ENCODE measurements around the gene NRARP. TPM values are rescaled to one million over a fixed set of nuclear protein-coding genes. Genes with fewer than 3 reads are reported as not detected.

The NRARP gene
- total RNA-seq, 1 experiment from 2014 or later, result 3.5 TPM

DNA sequence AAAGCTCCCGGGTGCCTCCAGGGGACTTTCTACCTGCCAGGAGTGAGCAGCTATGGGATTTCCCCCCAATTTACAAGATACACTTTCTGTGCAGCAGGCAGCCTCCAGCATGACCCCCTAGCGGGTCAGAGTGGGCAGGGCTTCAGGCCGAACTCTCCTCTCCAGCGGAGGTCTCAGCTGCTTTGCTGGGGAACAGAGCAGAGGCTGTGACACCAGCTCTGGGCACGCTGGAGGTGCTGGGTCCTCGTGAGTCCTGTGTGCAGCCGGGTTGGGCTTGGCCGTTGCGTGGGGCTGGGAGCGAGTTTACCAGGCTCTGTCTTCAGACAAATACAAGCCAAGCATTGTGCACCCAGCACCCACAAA, 2.9 kb downstream of the NRARP start:
- no peak for DNase-seq (ENCODE audit: low read depth)

DNA sequence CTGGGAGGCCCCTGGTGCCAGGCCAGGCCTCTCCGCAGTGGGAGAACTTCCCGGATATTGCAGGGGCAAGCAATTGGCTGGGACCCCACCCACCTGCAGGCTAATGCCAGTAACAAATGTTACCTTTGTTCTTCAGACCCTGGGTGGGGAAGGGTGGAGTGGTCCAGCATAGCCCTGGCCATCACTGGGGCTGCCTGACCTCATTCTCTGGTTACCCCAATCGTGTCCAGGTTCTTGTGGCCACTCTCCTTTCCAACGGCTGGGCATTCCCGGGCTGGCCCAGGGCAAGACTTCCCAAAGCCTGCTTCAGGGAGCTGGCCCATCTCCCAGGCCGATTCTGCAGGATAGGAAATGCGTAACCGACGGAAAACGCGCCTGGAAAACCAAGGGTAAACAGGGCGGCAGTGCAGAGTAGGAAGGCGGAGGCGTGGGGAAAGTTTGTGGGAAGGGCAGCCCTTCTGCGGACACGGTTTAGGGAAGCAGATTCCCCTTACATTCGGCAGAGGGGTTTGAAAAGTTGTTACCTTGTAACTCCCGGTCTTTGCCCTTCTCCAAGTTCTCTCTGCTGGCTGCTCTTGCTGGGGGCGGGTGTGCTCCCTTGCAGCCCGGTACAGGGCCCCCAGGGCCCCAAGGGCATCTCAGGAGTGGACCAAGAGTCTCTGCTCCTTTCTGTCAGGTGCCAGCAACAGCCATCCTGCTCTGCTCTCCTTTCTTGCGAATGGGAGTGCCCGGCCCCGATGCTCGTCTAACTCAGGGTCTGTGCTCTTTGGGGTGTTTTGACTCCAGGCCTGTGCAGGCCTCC, 3.5 kb downstream of the NRARP start:
- DNase-seq (ENCODE audit: low read depth), result peak; percentile 79

DNA sequence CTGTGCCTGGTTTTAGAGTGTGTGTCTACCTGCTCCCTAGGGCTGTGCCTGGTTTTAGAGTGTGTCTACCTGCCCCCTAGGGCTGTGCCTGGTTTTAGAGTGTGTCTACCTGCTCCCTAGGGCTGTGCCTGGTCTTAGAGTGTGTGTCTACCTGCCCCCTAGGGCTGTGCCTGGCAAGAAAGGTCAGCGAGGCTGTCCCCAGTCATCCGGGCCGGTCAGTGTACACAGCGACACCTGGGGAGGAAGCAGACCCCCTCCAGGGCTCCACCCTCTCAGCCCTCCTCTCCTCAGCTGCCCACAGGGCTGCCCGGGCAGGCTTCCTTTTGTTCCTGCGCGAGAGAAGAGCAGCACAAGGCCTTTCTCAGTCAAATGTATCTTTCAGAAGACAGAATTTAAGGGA, 4.1 kb downstream of the NRARP start:
- no peak for DNase-seq (ENCODE audit: low read depth)

DNA sequence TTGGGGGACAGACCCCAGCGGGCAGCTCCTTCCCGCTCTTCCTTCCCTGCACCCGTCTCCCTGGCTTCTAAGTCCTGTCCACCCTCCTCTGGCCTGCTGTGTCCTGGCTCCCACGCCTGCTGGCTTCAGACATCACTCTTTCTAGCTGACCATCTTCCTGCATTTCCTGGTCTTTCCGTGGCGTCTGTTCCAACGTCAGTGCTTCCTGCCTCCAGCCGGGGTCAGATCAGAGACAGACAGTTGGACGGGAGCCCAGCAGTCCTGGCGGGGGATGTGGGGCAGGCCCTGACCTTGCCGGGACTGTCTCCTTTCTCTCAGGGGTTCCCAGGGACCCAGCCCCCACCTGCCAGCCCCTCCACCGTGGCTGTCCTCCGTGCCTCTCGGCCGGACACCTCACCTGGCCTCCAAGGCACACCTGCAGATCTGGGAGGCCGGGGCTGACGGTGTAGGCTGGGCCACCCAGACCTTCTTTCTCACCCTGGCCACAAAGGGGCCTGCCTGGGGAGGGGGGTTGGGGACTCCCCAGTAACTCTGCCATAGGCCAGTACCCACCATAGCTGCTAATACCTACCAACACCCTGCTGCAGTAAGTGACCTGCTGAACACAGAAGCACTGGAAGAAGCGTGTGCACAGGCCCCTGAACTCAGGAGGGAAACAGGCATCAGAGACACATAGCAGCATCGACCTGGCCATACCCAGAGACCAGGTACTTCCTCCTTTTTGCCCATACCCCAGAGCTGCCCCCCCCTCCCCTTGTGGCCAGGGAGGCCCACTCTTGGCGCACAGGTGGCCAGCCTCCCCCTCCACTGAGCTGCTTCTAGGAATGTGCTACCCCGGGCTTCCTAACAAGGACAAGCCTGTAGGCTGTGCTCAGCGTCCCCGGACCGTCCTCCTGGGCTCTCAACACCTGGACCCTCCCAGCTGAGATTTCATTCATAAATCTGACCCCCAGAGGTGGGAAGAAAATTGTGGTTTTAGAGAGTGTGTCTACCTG, 5.1 kb downstream of the NRARP start:
- no peak for DNase-seq (ENCODE audit: low read depth)

DNA sequence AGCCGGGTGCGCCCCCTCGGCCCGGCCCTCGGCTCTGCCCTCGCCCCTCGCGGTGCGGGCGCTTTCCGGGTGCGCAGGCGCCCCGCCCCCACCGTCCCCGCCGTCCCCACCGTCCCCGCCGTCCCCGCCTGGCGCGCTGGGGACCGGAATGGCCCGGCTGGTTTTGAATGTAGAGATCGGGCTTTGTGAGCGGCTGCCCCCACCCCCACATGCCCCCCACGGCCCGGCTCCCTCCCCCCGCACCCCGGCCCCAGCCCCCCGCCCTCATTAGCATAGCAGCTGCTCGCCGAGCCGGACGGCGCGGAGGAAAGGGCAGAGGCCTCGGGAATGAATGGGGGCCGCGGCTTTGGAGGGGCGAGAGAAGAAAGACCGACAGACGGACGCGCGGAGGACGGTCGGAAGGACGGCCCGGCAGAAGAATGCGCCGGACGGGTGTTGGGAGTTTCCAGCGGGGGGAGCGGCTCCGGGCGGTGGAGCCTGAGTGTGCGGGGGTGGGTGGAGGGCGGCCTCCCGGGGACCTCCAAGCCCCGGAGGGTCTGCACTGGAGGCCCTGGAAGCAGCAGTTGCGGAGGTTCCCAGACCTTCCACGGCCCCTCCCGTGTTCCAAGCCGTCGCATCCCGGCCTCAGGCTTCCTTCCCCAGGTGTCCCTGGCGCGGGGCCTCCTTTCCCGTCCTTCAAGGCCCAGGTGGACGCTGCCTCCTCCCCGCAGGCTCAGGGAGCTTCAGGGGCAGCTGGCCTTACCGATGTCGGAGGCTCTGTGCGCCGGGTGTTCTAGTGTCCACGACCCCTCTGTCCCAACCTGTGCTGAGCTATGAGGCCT, 6.0 kb downstream of the NRARP start:
- DNase-seq (ENCODE audit: low read depth), result no peak

DNA sequence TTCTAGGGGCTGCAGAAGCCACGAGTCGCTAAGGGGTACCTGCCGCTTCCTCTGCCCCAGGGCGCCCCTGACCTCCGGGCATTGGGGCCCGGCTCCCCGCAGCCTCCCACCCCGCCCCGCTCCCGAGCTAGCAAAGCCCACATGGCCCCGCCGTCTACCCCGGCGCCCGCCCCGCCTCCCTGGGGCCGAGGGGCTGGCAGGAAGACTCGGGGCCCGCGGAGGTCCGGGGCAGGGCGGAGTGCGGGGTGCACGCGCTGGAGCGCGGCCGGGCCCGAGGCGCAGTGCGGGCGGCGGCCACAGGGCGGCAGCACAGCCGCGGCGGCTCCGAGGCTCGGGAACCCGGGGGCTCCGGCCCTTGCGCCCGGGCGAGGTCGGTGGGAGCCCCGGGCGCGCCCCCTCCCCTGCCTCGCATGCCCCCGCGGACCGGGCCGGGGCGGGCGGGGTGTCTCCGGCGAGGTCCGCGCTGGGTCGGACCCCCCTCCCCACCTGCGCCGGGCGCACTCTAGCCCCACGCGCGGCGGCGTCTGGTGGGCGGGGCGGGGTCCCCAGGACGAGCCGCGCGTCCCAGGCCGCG, 6.7 kb downstream of the NRARP start:
- peak; percentile 70 for DNase-seq (ENCODE audit: low read depth)

DNA sequence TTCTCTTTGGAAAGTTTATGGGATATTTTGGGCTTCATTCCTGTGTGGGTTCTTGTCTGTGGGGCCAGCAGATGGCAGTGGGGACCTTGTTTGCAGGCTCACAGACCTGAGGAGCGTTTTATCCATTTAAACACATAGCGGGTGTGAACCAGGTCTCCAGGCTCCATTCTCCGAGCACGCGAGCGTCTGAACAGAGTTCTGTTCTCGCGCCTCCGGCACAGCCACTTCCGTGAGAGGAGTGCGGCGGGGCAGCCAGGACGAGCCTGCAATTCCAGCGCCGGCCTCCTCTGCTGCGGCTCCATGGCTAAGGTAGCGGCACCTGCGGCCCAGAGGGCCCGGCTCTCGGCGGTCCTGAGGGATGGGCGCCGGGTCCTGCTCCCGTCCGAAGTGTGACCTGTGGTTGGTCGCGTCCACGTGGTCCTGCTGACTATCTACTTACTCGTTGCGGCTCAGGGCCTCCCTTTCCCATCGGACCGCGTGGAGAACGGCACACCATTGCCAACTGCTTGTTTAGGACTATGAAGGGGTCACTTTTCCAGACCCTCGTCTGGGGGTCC, 7.3 kb downstream of the NRARP start:
- no peak for DNase-seq (ENCODE audit: low read depth)

DNA sequence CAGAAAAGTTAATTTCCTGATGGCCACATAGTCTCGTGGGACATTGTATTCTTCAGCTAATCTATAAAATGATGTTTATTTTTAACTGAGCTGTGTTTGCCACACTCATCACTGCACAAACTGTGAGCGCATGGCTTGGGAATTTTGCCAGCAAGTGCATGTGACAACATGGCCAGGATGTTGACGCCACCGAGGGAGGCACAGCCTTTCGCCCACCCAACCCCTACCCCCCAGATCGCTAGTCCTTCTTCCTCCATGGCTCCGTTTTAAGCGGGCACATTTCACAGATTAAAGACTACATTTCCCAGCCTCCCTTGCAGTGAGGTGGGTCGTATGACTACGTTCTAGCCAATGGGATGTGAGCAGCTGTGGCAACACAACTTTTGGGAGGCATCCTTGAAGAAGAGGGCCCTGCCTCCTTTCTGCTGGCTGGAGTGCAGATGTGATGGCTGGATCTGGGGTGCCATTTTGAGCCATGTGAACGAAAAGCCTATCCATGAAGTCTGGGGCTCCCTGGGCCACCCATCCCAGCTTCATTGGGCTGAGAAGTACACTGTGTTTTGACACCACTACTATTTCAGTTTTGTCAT, 7.9 kb downstream of the NRARP start:
- peak; percentile 71 for DNase-seq (ENCODE audit: low read depth)

DNA sequence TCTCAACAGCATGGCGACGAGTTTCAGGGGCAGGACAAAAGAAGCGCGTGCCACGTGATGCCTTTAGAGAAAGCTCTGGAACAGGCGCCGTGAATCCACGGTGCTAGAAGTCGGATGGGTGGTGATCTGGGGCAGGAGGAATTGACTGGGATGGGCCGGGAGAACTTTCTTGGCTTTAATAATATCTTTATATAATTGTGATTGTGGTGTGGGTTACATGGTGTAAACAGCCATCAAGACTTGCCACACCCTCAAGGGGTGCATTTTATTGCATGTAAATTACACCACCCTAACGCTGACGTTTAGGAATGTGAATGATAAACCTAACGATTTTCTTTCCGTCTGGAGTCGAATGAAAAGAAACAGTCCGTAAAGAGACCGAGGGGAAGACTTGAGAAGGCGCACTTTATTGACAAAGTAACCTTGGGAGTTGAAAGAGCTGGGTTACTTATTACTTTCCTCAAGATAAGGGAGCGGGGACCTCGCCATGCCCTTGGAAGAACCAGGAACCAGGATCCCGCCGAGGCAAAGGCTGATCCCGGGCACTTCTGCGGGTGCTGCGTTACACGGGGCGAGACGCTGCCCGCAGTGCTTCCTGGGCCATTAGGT, 8.5 kb downstream of the NRARP start:
- DNase-seq (ENCODE audit: low read depth), result no peak

DNA sequence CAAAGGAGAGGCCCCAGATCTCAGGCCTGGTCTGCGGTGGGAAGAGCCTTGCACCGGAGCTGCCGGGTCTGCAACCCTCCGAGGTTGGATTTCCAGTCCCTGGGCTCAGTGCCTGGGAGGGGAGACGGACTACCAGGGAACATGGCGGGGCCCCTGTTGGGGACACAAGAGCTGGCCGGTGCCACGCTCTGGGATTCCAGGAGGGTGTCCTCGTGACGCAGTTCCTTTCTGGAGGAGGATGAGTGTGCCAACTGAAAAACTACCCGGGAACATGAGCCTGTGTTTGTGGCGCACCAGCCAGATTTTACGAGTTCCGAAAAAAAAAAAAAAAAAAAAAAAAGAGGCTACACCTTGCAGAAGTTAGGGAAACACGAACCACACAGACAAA, 9.0 kb downstream of the NRARP start:
- DNase-seq (ENCODE audit: low read depth), result no peak

DNA sequence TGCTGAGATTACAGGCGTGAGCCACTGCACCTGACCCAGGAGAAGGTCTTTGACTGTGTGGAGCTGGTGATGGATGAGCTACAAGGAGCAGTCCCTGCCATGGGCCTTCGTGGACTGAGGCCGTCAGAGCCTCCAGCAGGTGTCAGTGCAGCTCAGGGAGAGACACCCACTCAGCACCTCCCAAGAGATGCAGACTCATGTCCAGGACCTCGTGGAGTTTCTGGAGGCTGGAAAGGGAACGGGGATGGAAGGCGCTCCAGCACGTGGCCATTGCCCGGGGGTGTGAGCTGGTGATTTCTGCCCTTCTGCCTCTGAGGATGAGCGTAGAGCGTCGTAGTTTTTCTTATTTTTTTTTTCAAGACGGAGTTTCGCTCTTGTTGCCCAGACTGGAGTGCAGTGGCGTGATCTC, 15.1 kb downstream of the NRARP start:
- peak; percentile 83 for DNase-seq (ENCODE audit: low read depth)

DNA sequence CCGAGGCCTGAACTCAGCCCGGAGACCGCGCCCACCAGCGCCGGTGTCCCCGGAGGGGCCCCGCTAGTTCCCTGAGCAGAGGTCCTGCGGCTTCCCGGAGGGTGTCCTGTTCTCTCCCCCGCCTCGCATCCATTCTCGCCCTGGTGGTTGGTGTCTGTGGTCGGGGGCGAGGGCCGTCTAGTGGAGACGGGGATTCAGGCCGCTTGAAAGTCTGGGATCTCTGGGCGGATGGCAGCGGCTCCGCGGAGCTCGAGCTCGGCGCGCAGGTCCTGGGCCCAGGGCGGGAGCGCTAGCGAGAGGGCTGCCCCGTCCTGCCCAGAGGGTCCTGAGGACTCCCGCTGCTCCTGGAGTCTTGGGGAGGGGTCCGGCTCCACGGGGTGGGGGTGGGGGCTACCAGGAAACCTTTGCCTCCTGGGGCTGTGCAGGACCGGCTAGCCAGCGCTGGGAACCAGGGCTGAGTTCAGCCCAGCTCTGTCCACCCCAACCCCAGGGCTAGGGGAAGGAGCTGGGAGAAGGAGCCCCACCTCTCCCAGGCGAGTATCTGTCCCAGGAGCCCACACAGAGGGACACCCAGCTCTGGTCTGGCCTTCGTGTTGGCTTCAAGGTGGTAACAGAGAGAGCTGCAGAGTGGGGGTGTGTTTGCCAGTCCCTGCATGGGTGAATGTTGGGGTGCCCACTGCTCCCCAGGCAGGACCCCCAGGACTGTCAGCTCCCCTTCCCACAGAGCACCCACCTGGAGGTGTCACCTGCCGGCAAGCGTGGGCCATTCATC, 20.5 kb downstream of the NRARP start:
- no peak for DNase-seq (ENCODE audit: low read depth)

DNA sequence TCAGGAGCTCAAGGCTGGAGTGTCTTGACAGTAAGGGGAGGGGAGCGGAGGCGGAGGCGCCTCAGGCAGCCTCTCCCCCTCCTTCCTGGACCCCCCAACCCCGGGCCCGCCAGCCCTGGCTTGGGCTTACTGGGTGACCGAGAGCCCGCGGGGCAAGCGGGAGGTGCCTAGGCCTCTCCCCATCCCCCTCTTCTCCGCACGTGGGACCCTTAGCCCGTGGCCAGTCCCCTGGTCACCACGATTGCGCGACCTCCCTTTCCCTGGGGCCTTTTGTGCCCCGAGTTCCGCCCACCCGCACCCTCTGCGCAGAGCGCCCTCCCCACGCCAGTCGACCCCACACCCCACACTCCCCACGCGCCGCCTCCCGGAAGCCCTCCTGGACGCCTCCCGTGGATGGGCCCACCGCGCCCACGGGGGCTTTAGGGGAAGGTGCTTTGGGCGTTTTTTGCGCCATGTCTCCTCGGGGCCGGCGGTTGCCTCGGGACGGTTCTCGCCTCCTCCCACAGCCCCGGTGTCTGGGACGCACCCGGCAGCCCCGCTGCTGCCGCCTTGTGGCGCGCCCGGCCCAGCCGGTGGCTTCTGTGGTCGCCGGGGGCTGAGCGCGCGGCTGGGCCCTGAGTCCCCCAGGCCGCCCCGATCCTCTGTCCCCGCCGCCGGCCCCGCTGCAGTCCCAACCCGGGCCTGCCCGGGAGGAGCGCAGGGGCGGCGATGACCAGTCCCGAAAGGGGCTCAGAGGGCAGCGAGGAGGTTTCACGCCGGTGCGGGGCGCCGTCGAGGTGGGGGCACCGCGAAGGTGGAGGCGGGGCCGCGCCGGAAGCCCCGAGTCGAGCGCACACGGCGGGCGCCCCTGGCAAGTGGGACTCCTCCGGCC, 21.4 kb downstream of the NRARP start:
- DNase-seq (ENCODE audit: low read depth), result peak; percentile 45

DNA sequence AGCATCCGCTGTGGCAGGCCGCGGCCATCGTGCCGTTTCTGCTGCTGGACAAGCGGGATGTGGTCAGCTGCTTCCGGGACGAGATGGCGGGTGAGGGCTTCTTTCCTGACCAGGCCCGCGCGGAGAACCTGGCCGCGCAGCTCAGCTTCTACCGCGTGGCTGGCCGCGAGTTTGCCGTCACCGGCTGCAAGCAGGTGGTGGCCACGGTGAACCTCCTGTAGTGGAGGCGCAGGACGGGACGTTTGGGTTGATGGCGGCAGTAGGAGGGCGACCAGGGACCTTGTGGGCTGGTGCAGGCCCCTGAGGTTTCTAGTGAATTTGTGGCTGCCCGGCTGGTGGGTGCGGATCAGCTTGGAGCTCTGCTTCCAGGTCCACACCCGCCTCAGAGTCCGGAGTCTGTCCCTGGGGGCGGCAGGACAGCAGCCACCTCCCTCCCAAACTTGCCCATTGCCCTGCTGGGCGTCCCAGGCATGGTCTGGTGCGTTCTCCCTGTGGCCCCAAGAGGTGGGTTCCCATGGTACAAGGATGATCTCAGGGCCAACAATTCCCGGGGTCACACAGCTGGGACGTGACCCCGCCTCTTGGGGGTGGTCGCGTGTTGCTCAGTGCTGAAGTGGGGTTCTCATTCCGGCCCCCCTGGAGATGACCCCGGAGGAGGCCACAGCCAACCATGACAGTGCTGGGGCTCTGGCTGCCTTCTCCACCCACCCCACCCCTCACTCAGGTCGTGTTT, 22.2 kb downstream of the NRARP start:
- DNase-seq (ENCODE audit: low read depth), result no peak

DNA sequence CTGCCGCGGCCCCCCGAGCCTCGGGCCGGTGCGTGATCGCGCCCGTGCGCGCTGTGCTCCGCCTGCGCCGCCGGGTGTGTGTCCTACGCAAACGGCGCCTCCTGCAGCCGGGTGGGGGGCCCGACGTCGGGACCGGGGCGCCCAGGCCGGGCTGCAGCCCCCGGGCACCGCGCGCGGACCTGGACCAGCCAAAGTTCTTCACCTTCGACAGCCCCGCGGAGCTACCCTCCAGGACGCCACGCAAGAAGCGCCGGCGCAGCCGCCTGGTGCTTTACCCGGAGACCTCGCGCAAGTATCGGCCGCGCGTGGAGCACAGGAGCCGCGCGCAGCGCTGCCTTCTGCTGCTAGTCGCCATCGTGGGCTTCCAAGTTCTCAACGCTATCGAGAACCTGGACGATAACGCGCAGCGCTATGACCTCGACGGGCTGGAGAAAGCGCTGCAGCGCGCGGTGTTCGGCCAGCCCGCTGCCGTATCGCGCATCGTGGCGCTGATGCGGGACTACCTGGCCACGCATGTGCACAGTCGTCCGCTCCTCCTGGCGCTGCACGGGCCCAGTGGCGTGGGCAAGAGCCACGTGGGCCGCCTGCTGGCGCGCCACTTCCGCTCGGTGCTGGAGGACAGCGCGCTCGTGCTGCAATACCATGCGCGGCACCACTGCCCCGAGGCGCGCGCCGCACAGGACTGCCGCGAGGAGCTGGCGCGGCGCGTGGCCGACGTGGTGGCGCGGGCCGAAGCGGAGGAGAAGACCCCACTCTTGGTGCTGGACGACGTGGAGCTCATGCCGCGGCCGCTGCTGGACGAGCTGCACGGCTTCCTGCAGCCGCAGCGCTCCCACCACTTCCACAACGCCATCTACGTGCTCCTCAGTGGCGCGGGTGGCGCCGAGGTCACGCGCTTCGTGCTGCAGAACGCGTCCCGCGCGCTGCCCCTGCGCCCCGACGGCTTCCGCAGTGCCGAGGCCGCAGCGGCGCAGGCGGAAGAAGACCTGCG, 23.1 kb downstream of the NRARP start:
- no peak for DNase-seq (ENCODE audit: low read depth)

DNA sequence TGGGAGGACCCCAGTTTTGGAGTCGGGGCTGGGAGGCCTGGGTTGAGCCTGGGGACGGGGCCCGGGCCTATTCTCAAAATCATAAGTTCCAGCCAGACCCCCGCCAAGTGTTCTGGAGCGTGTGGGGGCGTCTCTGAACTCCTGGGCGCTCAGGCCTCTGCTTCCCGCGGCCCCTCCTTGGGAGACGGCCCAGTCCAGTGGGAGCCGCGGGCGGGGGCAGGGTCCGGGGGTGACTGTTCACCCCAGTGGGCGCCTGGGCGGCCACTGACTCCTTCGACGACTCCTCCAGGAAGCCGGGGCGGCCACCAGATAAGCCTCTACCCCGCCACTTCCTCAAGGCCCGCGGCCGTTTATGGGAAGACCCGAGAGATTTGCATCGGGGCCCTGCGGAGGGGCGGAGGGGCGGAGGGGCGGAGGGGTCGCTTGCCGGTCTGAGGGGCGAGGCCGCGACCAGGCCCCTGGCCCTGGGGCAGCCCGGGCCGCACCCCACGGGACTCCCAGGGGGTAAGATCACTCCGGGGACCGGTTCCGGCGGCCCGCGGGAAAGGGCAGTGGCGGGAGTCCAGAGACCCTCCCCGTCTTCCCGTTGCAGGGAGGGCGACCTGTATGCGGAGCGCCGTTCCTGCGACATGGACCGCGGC, 23.9 kb downstream of the NRARP start:
- no peak for DNase-seq (ENCODE audit: low read depth)
